ENCODE results near the gene CNTN4.

The CNTN4 gene

GRCh38 chr3:3066910-3067309 is 968.2 kb downstream of the CNTN4 start:
- TF ChIP-seq, protein P1, sequence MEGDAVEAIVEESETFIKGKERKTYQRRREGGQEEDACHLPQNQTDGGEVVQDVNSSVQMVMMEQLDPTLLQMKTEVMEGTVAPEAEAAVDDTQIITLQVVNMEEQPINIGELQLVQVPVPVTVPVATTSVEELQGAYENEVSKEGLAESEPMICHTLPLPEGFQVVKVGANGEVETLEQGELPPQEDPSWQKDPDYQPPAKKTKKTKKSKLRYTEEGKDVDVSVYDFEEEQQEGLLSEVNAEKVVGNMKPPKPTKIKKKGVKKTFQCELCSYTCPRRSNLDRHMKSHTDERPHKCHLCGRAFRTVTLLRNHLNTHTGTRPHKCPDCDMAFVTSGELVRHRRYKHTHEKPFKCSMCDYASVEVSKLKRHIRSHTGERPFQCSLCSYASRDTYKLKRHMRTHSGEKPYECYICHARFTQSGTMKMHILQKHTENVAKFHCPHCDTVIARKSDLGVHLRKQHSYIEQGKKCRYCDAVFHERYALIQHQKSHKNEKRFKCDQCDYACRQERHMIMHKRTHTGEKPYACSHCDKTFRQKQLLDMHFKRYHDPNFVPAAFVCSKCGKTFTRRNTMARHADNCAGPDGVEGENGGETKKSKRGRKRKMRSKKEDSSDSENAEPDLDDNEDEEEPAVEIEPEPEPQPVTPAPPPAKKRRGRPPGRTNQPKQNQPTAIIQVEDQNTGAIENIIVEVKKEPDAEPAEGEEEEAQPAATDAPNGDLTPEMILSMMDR (IDR thresholded peaks at IDR 0.05; ENCODE audit: low read depth, low read length), result no peak
- Histone ChIP-seq H3K9me3 (ENCODE audit: severe bottlenecking) (no peaks in the 10 kb centered on the region), H3K27ac (no peak overlapping the region), H3K36me3 (no peaks in the 10 kb centered on the region), H3K4me3 (ENCODE audit: low read depth, low read length) (no peak overlapping the region), H3K27me3 (ENCODE audit: insufficient read depth, low read depth, severe bottlenecking) (no peaks in the 10 kb centered on the region)
- DNase-seq, result no peak

- DNase-seq, result no peak
- H3K36me3 ChIP-seq, result no peaks in the 10 kb centered on the region
- H3K27ac ChIP-seq, result no peak overlapping the region
- TF ChIP-seq, protein P1 (IDR thresholded peaks at IDR 0.05; ENCODE audit: low read depth, low read length), result no peak
- no peaks in the 10 kb centered on the region for H3K27me3 ChIP-seq (ENCODE audit: insufficient read depth, low read depth, severe bottlenecking)
- H3K4me3 ChIP-seq (ENCODE audit: low read depth, low read length), result no peak overlapping the region
- H3K9me3 ChIP-seq (ENCODE audit: severe bottlenecking), result no peaks in the 10 kb centered on the region
Measured at GRCh38 chr3:3068358-3068881, 969.8 kb downstream of the CNTN4 start.

DNA sequence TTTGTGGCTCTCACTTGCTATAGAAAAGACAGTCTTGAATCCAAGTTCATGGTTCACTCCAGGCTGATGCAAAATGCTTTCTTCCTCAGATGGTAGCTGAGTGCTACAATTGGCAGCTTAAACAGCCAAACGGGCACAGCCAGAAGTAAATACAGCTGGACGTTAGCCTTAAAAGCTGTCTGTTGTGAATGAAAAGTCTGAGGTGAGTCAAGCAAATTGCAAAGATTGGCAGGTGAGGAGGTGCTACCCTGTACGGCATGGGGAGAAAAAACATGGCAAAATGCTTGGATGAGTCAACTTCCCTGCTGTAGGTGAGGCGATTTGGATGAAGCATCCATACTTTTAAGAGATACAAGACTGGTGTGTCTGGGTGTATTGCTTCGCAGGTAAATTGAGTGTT is 971.1 kb downstream of the CNTN4 start:
- H3K36me3 ChIP-seq, result no peaks in the 10 kb centered on the region
- no peak for DNase-seq
- no peak overlapping the region for H3K27ac ChIP-seq
- H3K27me3 ChIP-seq (ENCODE audit: insufficient read depth, low read depth, severe bottlenecking), result no peaks in the 10 kb centered on the region
- TF ChIP-seq, protein P1 (IDR thresholded peaks at IDR 0.05; ENCODE audit: low read depth, low read length), result no peak
- no peak overlapping the region for H3K4me3 ChIP-seq (ENCODE audit: low read depth, low read length)
- H3K9me3 ChIP-seq (ENCODE audit: severe bottlenecking), result no peaks in the 10 kb centered on the region

- no peak for DNase-seq
- no peaks in the 10 kb centered on the region for H3K27me3 ChIP-seq (ENCODE audit: insufficient read depth, low read depth, severe bottlenecking)
- no peaks in the 10 kb centered on the region for H3K36me3 ChIP-seq
- no peak overlapping the region for H3K4me3 ChIP-seq (ENCODE audit: low read depth, low read length)
- no peaks in the 10 kb centered on the region for H3K9me3 ChIP-seq (ENCODE audit: severe bottlenecking)
- TF ChIP-seq, protein P1 (IDR thresholded peaks at IDR 0.05; ENCODE audit: low read depth, low read length), result no peak
- no peak overlapping the region for H3K27ac ChIP-seq
Measured at GRCh38 chr3:3071136-3071535, 972.5 kb downstream of the CNTN4 start.

DNA sequence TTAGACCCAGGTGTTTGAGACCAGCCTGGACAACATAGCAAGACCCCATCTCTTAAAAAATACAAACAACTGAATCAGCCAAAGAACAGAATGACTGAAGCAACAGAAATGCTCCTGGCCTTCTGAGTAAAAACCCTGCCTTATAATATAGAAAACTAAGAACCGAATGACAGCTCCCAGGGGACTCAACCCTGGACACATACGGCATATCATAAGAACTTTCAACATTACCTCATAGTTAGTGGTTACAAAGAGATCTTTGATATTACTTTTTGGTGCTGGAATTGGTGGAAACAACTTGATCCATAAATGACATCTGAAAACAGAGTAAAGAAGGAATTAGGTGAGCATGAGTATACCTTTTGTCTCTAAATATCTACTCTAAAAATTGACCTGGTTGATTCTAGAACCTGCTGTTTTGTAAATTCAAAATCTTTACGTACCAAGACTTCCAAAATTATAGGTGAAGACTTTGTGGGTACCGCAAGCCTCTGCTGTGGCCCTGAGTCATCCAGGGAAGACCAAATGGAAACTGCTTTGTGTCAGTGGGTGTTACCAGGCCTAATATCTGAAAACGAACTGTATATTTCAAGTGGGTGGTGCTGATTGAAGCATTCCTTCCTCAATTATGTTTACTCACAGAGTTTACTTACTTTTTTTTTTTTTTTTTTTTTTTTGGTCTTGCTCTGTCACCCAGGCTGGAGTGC is 976.0 kb downstream of the CNTN4 start:
- no peak for DNase-seq
- Histone ChIP-seq H3K36me3 (no peaks in the 10 kb centered on the region), H3K27ac (no peak overlapping the region), H3K4me3 (ENCODE audit: low read depth, low read length) (no peak overlapping the region), H3K27me3 (ENCODE audit: insufficient read depth, low read depth, severe bottlenecking) (no peaks in the 10 kb centered on the region), H3K9me3 (ENCODE audit: severe bottlenecking) (no peaks in the 10 kb centered on the region)
- TF ChIP-seq, protein P1 (IDR thresholded peaks at IDR 0.05; ENCODE audit: low read depth, low read length), result no peak

DNA sequence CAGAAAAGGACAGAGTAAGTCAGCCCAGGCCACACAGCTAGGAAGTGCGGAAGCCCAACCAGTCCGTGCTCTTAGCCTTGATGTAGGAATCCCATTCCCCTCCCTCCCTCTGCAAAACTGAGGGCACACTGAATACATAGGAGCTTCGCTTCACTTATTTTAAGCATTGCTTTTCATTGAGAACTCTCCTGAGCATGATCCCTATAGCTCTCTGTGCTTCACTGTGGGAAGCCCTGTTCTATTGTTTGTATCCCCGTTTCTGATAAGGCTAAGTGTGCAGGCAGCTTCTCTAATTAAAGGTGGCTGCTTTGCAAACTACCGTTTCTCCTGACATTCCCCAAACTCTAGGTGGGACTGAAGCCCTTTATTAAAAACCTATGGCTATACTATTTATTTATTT is 981.6 kb downstream of the CNTN4 start:
- Histone ChIP-seq H3K27ac (no peak overlapping the region), H3K9me3 (ENCODE audit: severe bottlenecking) (no peaks in the 10 kb centered on the region), H3K27me3 (ENCODE audit: insufficient read depth, low read depth, severe bottlenecking) (no peaks in the 10 kb centered on the region), H3K36me3 (no peaks in the 10 kb centered on the region), H3K4me3 (ENCODE audit: low read depth, low read length) (no peak overlapping the region)
- TF ChIP-seq, protein P1 (IDR thresholded peaks at IDR 0.05; ENCODE audit: low read depth, low read length), result no peak
- DNase-seq, result no peak
